ENCODE measurements around the gene OR2AE1.

DNA sequence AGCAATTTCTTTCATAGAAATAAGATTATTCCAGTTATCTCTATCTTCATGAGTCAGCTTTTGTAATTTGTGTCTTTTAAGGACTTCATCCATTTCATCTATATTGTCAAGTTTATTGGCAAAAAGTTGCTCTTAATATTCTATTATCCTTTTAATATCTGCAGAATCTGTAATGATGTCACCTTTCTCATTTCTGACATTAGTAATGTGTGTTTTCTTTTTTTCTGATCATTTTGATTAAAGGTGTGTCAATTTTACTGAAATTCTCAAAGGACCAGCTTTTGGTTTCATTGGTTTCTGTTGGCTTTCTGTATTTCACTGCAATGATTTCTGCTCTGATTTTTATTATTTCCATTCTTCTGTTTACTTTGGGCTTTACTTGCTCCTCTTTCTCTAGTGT is 17.9 kb upstream of the OR2AE1 start:
- TF ChIP-seq, protein P1, sequence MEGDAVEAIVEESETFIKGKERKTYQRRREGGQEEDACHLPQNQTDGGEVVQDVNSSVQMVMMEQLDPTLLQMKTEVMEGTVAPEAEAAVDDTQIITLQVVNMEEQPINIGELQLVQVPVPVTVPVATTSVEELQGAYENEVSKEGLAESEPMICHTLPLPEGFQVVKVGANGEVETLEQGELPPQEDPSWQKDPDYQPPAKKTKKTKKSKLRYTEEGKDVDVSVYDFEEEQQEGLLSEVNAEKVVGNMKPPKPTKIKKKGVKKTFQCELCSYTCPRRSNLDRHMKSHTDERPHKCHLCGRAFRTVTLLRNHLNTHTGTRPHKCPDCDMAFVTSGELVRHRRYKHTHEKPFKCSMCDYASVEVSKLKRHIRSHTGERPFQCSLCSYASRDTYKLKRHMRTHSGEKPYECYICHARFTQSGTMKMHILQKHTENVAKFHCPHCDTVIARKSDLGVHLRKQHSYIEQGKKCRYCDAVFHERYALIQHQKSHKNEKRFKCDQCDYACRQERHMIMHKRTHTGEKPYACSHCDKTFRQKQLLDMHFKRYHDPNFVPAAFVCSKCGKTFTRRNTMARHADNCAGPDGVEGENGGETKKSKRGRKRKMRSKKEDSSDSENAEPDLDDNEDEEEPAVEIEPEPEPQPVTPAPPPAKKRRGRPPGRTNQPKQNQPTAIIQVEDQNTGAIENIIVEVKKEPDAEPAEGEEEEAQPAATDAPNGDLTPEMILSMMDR (IDR thresholded peaks at IDR 0.05) = no peak
- no peak for TF ChIP-seq POLR2A (IDR thresholded peaks at IDR 0.05)
